Stimulated activated CD8-positive, alpha-beta memory T cell treated with anti-CD3 and anti-CD28 coated beads, Interleukin-2, amount 100 ng/mL, for 48 hours (primary cell): Measurements from ENCODE around the gene PCLO.
"Not testable (repeated sequence)": the region's sequence is repeated elsewhere in the genome, so short reads cannot be mapped to it uniquely, and the experiment has no call there.

Experiments
- DNase-seq, 2 donors: peaks; one replicate each; pipeline ENCODE4 v3.0.0-alpha.2; 2020; ENCODE audit warnings: low read depth in 2 of 2

The PCLO gene

DNA sequence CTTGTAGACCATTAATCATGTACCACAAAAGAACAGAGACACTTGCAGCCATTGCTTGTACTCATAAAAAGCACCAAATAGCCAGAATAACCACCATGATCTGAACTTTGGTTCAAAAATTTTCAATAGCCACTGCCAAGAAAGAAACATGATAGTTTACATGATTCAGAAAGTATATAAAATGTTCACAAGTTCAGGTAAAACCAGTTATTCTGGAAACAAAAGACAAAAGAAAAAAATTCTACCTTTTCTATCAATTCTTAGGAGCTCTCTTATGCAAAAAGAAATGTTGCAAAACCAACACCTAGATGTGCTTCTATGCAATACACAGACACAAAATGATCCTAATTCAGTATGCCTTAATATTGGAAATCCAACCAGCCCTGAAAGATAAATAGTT, 108.7 kb downstream of the PCLO start:
- DNase-seq, result no peak

GRCh38 chr7:83040484-83040883, 122.2 kb downstream of the PCLO start:
- no peak for DNase-seq

GRCh38 chr7:83038787-83039186, 123.9 kb downstream of the PCLO start:
- DNase-seq, result no peak

DNA sequence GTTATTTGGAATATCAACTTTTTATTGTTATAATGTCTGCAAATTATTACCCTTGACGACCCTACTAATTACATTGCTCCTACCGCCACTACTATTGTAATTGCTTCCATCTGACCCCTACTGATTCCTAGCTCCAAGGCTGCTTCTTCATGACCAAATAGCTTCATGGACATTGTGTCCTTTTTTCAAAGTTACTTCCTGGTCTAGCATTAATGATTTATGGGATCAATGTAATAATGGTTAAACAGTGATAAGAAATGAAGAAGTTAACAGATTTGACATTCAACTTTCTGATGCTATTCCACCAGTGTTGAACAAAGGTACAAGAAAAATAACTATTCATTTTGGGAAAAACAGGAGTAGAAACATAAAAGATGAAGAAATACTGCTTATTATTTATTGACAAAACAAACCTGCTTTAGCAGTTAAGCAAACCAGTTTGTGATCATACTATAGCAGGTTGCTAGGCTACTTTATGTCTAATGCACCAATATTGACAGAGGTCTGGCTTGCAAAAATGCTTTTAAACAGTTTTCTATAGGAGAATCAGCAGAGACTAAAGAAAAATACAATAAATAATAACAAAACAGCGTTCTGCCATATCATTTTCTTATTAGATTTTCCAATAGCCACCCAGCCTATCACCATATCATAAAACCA, 125.8 kb downstream of the PCLO start:
- DNase-seq, result no peak

DNA sequence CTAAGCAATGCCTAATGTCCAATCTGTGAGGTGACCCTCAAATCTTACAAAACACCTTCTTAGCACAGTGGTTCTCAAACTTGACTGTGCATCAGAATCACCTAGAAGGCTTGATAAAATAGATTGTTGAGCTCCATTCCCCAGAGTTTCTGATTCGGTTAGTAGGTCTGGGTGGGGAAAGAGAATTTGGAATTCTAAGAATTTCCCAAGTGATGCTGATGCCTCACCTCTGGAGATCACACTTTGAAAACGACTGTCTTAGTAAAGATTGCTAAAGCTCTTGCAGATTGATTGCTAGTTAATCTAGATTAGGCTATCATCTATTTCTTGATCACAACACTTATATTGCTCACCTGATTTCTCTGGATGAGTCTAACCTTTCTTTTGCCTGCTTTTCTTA, 126.6 kb downstream of the PCLO start:
- DNase-seq, result no peak

GRCh38 chr7:83032195-83032594, 130.5 kb downstream of the PCLO start:
- no peak for DNase-seq

DNA sequence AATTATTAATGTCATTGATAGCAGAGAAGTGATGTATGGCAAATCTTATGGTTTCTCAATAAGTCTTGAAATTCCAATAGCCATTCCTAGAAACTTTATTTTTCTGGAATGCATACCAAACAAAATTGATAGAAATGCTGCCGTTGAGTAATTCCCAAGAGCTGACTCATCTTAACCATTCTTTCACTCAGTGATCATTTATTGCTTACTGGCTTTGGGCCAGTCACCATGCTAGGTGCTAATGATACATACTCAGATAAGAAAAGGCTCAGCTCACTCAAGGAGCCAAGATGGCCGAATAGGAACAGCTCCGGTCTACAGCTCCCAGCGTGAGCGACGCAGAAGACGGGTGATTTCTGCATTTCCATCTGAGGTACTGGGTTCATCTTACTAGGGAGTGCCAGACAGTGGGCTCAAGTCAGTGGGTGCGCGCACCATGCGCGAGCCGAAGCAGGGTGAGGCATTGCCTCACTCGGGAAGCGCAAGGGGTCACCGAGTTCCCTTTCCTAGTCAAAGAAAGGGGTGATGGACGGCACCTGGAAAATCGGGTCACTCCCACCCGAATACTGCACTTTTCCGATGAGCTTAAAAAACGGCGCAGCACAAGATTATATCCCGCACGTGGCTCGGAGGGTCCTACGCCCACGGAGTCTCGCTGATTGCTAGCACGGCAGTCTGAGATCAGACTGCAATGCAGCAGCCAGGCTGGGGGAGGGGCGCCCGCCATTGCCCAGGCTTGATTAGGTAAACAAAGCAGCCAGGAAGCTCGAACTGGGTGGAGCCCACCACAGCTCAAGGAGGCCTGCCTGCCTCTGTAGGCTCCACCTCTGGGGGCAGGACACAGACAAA, 138.6 kb downstream of the PCLO start:
- not testable (repeated sequence) for DNase-seq

DNA sequence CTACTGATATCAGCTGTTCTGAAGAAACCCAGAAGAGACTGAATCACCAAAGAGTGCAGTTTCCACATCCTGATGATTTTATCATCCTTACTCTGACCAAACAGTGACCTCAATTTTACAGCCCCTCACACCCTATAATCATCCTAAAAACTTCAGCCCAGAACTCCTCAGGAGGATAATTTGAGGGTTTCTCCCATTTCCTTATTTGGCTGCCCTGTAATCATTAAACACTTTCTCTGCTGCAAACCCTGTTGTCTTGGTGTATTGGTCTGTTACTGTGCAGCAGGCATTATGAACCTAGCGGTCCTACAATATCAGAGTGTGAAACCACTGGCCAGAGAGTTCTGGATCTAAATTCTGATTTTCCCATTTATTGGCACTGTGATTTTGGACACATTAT, 141.7 kb downstream of the PCLO start:
- no peak for DNase-seq

- DNase-seq, result no peak
Measured at GRCh38 chr7:83020161-83020560, 142.5 kb downstream of the PCLO start.

DNA sequence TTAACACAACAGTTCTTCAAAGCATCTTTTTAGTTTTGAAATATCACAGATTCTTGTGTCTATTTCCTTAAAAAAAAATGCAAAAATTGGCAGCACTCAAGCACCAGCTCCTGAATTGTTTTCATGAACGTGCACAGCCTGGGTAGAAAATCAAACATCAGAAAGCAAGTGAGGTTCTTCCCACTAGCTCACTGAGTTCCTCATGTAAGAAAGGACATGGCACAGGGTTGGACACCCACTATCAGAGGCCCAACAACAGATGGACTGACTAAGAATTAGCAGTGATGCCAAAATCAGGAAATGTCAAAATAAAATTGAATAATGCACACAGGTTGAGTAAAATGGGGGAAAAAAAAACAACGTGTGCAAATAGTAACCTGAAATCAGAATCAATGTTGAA, 146.8 kb downstream of the PCLO start:
- DNase-seq, result no peak

DNA sequence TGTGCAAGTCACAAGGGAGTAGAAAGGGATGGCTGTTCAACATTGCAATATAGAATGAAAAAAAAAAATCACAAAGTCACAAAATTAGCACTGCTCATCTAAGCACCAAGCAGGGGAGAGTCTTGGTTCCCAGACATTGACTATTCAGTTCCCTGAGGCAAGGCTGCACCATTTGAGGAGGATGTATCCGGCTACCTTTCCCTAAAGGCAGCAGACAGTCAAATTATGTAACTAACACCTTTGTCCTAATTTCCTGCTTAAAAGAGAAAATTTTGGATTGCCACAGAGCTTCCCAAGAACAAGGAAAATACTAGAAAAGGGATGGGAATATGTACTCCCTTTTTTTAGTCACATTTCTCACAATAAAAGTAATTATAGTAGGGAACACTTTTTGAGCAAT, 148.1 kb downstream of the PCLO start:
- no peak for DNase-seq

- DNase-seq, result no peak
Measured at GRCh38 chr7:83011954-83012353, 150.7 kb downstream of the PCLO start.

DNA sequence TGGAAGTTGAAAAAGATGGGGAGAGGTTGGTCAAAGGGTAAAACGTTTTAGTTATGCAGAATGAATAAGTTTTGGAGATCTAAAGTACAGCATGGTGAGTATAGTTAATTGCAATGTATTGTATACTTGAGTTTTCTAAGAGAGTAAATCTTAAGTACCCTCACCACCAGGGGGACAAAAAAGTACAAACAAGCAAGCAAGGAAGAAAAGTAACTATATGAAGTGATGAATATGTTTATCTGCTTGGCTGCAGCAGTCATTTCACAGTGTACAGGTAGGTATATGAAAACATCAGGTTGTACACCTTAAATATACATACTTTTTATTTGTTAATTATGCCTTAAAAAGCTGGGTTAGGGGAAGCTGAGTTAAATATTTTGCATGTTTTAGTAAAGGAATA, 157.3 kb downstream of the PCLO start:
- DNase-seq, result no peak

- DNase-seq, result no peak
Measured at GRCh38 chr7:83001362-83002040, 161.2 kb downstream of the PCLO start.

DNA sequence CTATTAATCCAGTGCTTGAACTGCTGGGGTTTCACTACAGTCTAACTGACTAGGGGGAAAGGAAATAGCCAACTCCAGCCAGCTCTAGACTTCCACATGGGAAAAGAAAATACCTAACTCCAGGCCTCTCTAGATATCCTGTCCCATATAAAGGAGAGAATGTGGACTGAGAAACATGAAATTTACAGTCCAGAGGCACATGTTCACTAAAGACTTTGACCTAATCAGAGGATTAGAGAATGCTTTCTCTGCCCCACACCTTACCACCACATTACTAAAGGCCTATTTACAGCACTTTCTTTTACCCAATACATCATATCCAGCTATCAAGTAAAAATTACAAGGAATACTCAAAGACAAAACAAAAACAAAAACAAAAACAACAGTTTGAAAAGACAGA, 164.2 kb downstream of the PCLO start:
- DNase-seq, result no peak

- DNase-seq, result no peak
Measured at GRCh38 chr7:82985144-82985802, 177.4 kb downstream of the PCLO start.

DNA sequence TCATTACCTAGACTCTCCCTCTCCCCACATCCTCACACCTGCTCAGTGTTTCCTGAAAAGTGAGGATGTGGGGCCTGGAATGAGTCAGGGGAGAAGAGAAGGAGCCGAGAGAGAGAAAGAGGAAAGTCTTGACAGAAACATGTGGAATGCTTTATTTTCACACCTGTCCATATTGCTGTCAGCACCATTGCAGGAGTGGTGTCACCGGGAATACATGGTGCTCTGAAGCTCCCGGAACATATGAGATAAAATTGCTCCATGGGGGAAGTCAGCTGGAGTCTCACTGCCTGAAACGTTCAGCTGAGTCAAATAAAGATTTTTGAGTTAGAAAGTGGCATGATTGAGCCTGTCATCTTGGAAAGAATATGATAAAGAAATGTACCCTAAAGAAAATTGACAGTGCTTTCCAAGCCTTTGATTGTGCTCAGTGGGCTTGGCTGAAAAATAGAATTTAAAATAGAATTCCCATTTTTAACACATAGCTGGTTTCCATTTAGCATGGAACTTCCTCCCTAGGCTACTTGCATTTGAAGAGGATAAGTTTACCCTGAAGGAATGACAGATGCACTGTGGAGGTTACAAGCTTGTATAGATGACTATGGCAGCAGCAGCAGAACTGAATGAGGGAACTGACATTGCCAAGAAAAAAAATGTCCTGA, 182.4 kb downstream of the PCLO start:
- no peak for DNase-seq

- DNase-seq, result no peak
Measured at GRCh38 chr7:82975811-82976468, 186.7 kb downstream of the PCLO start.

DNA sequence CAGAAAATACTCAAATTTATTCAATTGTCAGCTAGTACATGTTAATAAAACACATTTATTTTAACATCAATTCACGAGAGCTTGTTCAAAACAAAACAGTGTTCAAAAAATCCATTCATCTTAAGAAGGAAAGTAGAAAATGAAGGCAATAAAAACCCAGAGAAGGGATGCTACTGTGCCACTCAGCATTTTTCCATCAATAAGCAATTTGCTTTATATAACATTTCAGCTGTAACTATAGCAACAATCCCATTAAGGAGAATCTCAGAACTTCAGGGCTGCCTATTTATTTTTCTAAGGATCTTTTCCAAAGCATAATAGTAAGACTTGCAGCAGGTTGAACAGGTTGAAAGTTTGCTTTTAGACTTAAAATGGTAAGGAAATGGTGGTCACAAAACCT, 190.5 kb downstream of the PCLO start:
- DNase-seq, result no peak

DNA sequence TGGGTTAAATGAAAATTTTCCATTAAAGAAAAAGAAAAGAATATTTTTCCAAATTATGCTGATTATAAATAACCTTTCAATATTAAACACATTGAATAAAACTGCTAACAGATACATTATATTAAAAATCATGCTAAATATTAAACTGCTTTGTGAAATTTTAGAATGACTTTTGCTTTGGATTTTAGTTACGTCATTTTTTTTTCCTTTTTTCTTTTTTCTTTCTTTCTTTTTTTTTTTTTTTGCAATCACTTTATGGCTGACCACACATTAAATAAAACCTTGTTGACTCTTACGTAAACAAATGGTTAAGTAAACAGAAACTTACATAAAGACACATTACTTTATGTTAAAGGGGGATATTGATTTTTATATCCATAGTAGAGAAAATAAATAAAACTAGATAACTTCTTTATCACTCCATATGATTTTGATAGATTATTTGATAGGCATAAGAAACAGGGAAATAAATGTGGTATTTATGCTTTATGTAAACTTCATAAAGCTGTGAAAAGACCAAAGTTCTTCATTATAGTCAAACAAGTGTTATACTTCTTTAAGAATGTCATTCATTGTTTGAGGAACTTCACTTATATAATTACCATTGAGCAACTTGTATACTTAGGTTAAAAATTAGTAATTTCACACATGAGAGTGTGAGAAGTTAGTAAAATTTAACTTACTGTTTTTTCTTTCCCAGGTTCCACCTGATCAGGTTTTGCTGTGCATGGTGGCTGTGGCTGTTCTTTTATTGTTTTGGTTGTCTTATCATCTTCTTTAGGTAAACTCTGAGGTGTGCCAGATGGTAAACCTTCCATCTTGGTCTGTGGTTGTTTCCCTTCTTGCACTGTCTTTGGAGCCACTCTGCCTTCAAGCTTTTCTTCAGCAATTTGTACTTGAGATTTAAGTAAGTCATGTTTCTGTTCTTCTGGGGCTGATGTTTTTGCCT, 197.3 kb downstream of the PCLO start:
- DNase-seq, result no peak
